GM18519 (cell line): Measurements from ENCODE around the gene SPECC1L.

Source experiments
- ATAC-seq: cut with Tn5 transposase; IDR thresholded peaks from one replicate; pipeline ENCODE4 v1.9.1; 2021; ENCODE audit warnings: mild to moderate bottlenecking, moderate library complexity; ENCODE audit not compliant: unreplicated experiment, low FRiP score

Gene SPECC1L

GRCh38 chr22:24435323-24435645 is 164.7 kb downstream of the SPECC1L start:
- ATAC-seq: no peak

GRCh38 chr22:24435861-24436371 is 165.3 kb downstream of the SPECC1L start:
- ATAC-seq: no peak

GRCh38 chr22:24436553-24436952 is 165.9 kb downstream of the SPECC1L start:
- ATAC-seq: no peak

- ATAC-seq: no peak
These were observed 166.5 kb downstream of the SPECC1L start for GRCh38 chr22:24437091-24437490.

- ATAC-seq: no peak
These were observed 167.2 kb downstream of the SPECC1L start for GRCh38 chr22:24437741-24438328.

GRCh38 chr22:24440270-24440717 is 169.7 kb downstream of the SPECC1L start:
- ATAC-seq: no peak

GRCh38 chr22:24440718-24441405 is 170.2 kb downstream of the SPECC1L start:
- ATAC-seq: no peak

GRCh38 chr22:24441406-24442351 is 171.0 kb downstream of the SPECC1L start:
- ATAC-seq: no peak

GRCh38 chr22:24442352-24442744 is 171.7 kb downstream of the SPECC1L start:
- no peak for ATAC-seq

- no peak for ATAC-seq
These were observed 173.0 kb downstream of the SPECC1L start for GRCh38 chr22:24443668-24444067.

GRCh38 chr22:24444251-24444650 is 173.6 kb downstream of the SPECC1L start:
- ATAC-seq: no peak

GRCh38 chr22:24444729-24445466 is 174.3 kb downstream of the SPECC1L start:
- no peak for ATAC-seq

- ATAC-seq: no peak
These were observed 175.0 kb downstream of the SPECC1L start for GRCh38 chr22:24445481-24446259.

- no peak for ATAC-seq
These were observed 175.6 kb downstream of the SPECC1L start for GRCh38 chr22:24446260-24446611.

GRCh38 chr22:24450610-24451009 is 180.0 kb downstream of the SPECC1L start:
- ATAC-seq: no peak

- no peak for ATAC-seq
These were observed 180.5 kb downstream of the SPECC1L start for GRCh38 chr22:24451162-24451561.

- ATAC-seq: no peak
These were observed 183.2 kb downstream of the SPECC1L start for GRCh38 chr22:24453853-24454252.

GRCh38 chr22:24455039-24455438 is 184.4 kb downstream of the SPECC1L start:
- ATAC-seq: no peak

GRCh38 chr22:24455751-24456426 is 185.3 kb downstream of the SPECC1L start:
- no peak for ATAC-seq
